Panc1 (cell line): ENCODE data around the gene OR2D2.

ENCODE experiments used
- CTCF ChIP-seq: fragments of 450-650 bp; IDR thresholded peaks from 2 replicates; pipeline ENCODE4 v1.5.1; 2017; ENCODE audit warnings: mild to moderate bottlenecking
- POLR2AphosphoS5 ChIP-seq: IDR thresholded peaks from 2 replicates; pipeline ENCODE4 v1.6.1; 2012; ENCODE audit warnings: mild to moderate bottlenecking, low read depth, low read length, moderate library complexity

GRCh38 chr11:6871278-6871677, 21.0 kb downstream of the OR2D2 start:
- TF ChIP-seq POLR2AphosphoS5 = no peak
- TF ChIP-seq CTCF = no peak
